H1 (cell line): ENCODE measurements around the gene BCO1. TPM values are rescaled to one million over a fixed set of nuclear protein-coding genes. Genes with fewer than 3 reads are reported as not detected.

Source experiments
- CTCF ChIA-PET: fragments of 300-600 bp; sonication (Branson Sonifier 250); formaldehyde crosslinking; loops from one replicate; lab custom pipeline; 2021; ENCODE audit not compliant: partially characterized antibody; lab: Charles Lee
- POLR2A ChIA-PET: fragments of 300-600 bp; sonication (Branson Sonifier 250); formaldehyde crosslinking; loops from one replicate; lab custom pipeline; 2021; ENCODE audit warnings: inconsistent platforms; ENCODE audit not compliant: partially characterized antibody; lab: Charles Lee
- DNase-seq, 2 experiments: peaks; one replicate each; pipeline versions ENCODE4 v3.0.0 to v3.0.0-alpha.2; 2010 to 2022; ENCODE audit warnings: low spot score in 2 of 2, low read depth in 1 of 2, mixed read lengths in 1 of 2
- FAIRE-seq: peaks from 2 replicates; lab custom pipeline; 2011; peaks lifted over from hg19 to GRCh38; lab: Jason Lieb, UNC
- H2AFZ ChIP-seq: 2 replicates; pipeline ENCODE4 v1.8.1; 2012; ENCODE audit warnings: low read length, inconsistent platforms
- H2AK5ac ChIP-seq: 2 replicates; pipeline ENCODE4 v1.6.1; 2013; ENCODE audit warnings: low read depth, low read length
- H2BK120ac ChIP-seq: replicated peaks from 2 replicates; pipeline ENCODE3; 2013; ENCODE audit warnings: low read depth, low read length, inconsistent platforms
- H2BK12ac ChIP-seq: 2 replicates; pipeline ENCODE4 v1.6.1; 2013; ENCODE audit warnings: low read depth, low read length
- H2BK15ac ChIP-seq: 2 replicates; pipeline ENCODE4 v1.6.1; 2013; ENCODE audit warnings: low read length
- H2BK20ac ChIP-seq: 2 replicates; pipeline ENCODE4 v1.6.1; 2013; ENCODE audit warnings: low read length
- H2BK5ac ChIP-seq: 2 replicates; pipeline ENCODE4 v1.6.1; 2013; ENCODE audit warnings: low read depth, low read length
- H3K14ac ChIP-seq: 2 replicates; pipeline ENCODE4 v1.6.1; 2013; ENCODE audit warnings: inconsistent platforms; ENCODE audit not compliant: insufficient read length
- H3K18ac ChIP-seq: 2 replicates; pipeline ENCODE4 v1.6.1; 2013; ENCODE audit warnings: low read length; ENCODE audit errors: extremely low read depth
- H3K23ac ChIP-seq: 2 replicates; pipeline ENCODE4 v1.6.1; 2013; ENCODE audit warnings: inconsistent platforms; ENCODE audit not compliant: insufficient read length
- H3K23me2 ChIP-seq: 2 replicates; pipeline ENCODE4 v1.6.1; 2013; ENCODE audit warnings: low read depth, low read length
- H3K27ac ChIP-seq: 2 replicates; pipeline ENCODE4 v1.6.1; 2011; ENCODE audit warnings: low read depth, low read length, inconsistent platforms
- H3K27me3 ChIP-seq, 4 experiments: replicated peaks in 1 of 4; 1 replicate in 1 of 4; 2 replicates in 3 of 4; pipeline versions ENCODE4 v1.6.1 to v1.8.1; 2011 to 2013; ENCODE audit warnings: low read length in 3 of 4, mild to moderate bottlenecking in 3 of 4, inconsistent platforms in 2 of 4, mixed read lengths in 2 of 4, moderate library complexity in 1 of 4; ENCODE audit not compliant: control insufficient read depth in 3 of 4, insufficient read depth in 3 of 4; ENCODE audit errors: extremely low read depth in 1 of 4
- H3K36me3 ChIP-seq, 4 experiments: 2 replicates each; pipeline versions ENCODE4 v1.6.1 to v1.8.1; 2011 to 2013; ENCODE audit warnings: mild to moderate bottlenecking in 4 of 4, low read length in 3 of 4, moderate library complexity in 2 of 4, control low read depth in 1 of 4, inconsistent platforms in 1 of 4; ENCODE audit not compliant: insufficient read depth in 4 of 4, control insufficient read depth in 2 of 4
- H3K4ac ChIP-seq: replicated peaks from 2 replicates; pipeline ENCODE3; 2013; ENCODE audit warnings: low read length, low read depth, mixed read lengths, inconsistent platforms; ENCODE audit not compliant: insufficient read length
- H3K4me1 ChIP-seq, 4 experiments: replicated peaks in 1 of 4; 1 replicate in 1 of 4; 2 replicates in 3 of 4; pipeline versions ENCODE4 v1.6.1 to v1.8.1; 2011 to 2013; ENCODE audit warnings: low read length in 3 of 4, inconsistent platforms in 2 of 4, mixed read lengths in 1 of 4; ENCODE audit not compliant: insufficient read depth in 4 of 4, control insufficient read depth in 3 of 4
- H3K4me2 ChIP-seq, 2 experiments: 2 replicates each; pipeline versions ENCODE4 v1.6.1 to v1.8.1; 2011 to 2013; ENCODE audit warnings: low read depth in 2 of 2, low read length in 2 of 2, control low read depth in 1 of 2, inconsistent platforms in 1 of 2, mild to moderate bottlenecking in 1 of 2; ENCODE audit not compliant: insufficient read depth in 1 of 2
- H3K4me3 ChIP-seq, 4 experiments: fragments of 200-600, 300-600 bp in 1 of 4; sonication (generic), shearing (Covaris generic), sonication (Bioruptor Twin) in 1 of 4; 2 replicates each; pipeline versions ENCODE4 v1.5.1 to v1.8.1; 2011 to 2016; ENCODE audit warnings: low read length in 4 of 4, low read depth in 3 of 4, control low read depth in 2 of 4, inconsistent platforms in 2 of 4, mild to moderate bottlenecking in 2 of 4, mixed read lengths in 1 of 4, moderate library complexity in 1 of 4; ENCODE audit not compliant: insufficient read depth in 2 of 4; ENCODE audit errors: extremely low read depth in 1 of 4
- H3K56ac ChIP-seq: replicated peaks from 2 replicates; pipeline ENCODE3; 2013; ENCODE audit warnings: low read depth, mild to moderate bottlenecking, mixed read lengths, low read length, inconsistent platforms; ENCODE audit not compliant: insufficient read length
- H3K79me1 ChIP-seq: 2 replicates; pipeline ENCODE4 v1.6.1; 2013; ENCODE audit warnings: low read depth, low read length, control low read depth
- H3K79me2 ChIP-seq, 2 experiments: 2 replicates each; pipeline versions ENCODE4 v1.6.1 to v1.8.1; 2012 to 2013; ENCODE audit warnings: low read length in 2 of 2, mild to moderate bottlenecking in 2 of 2, inconsistent platforms in 1 of 2; ENCODE audit not compliant: insufficient read depth in 2 of 2, control insufficient read depth in 1 of 2
- H3K9ac ChIP-seq, 4 experiments: replicated peaks in 1 of 4; 1 replicate in 1 of 4; 2 replicates in 3 of 4; pipeline versions ENCODE4 v1.6.1 to v1.8.1; 2011 to 2013; ENCODE audit warnings: low read depth in 3 of 4, low read length in 3 of 4, control low read depth in 2 of 4, mild to moderate bottlenecking in 2 of 4, moderate library complexity in 2 of 4, inconsistent platforms in 1 of 4; ENCODE audit errors: extremely low read depth in 1 of 4
- H3K9me3 ChIP-seq, 2 experiments: 2 replicates each; pipeline versions ENCODE4 v1.6.1 to v1.8.1; 2012 to 2013; ENCODE audit warnings: mild to moderate bottlenecking in 2 of 2, moderate library complexity in 2 of 2, control low read depth in 1 of 2, inconsistent platforms in 1 of 2, low read depth in 1 of 2, low read length in 1 of 2, mixed read lengths in 1 of 2; ENCODE audit not compliant: insufficient read depth in 2 of 2
- H4K20me1 ChIP-seq, 2 experiments: replicated peaks in 1 of 2; 2 replicates each; pipeline versions ENCODE3 to v1.8.1; 2011 to 2013; ENCODE audit warnings: inconsistent platforms in 2 of 2, low read length in 2 of 2, mild to moderate bottlenecking in 1 of 2; ENCODE audit not compliant: insufficient read depth in 2 of 2, control insufficient read depth in 1 of 2
- H4K5ac ChIP-seq: 2 replicates; pipeline ENCODE4 v1.6.1; 2013; ENCODE audit warnings: low read length, low read depth, mixed read lengths, inconsistent platforms; ENCODE audit not compliant: insufficient read length
- H4K8ac ChIP-seq: 2 replicates; pipeline ENCODE4 v1.8.0; 2013; ENCODE audit warnings: mild to moderate bottlenecking, moderate library complexity, low read length, inconsistent platforms; ENCODE audit not compliant: insufficient read depth; ENCODE audit errors: extremely low read depth
- H4K91ac ChIP-seq: replicated peaks from 2 replicates; pipeline ENCODE3; 2013; ENCODE audit warnings: low read length, mixed read lengths, inconsistent platforms; ENCODE audit not compliant: insufficient read length
- ATF3 ChIP-seq: IDR thresholded peaks from 2 replicates; pipeline ENCODE4 v1.6.1; 2011; ENCODE audit warnings: low read depth, mild to moderate bottlenecking, low read length; ENCODE audit not compliant: insufficient read depth
- BACH1 ChIP-seq: IDR thresholded peaks from 2 replicates; pipeline ENCODE4 v1.6.1; 2012; ENCODE audit warnings: low read length, improper control_type of control experiment
- CHD2 ChIP-seq: IDR thresholded peaks from 2 replicates; pipeline ENCODE4 v1.6.1; 2012; ENCODE audit warnings: low read length, improper control_type of control experiment
- HDAC2 ChIP-seq, 2 experiments: fragments of 300-600 bp in 1 of 2; sonication (generic) in 1 of 2; IDR thresholded peaks; 2 replicates each; pipeline ENCODE4 v1.6.1; 2011 to 2012; ENCODE audit warnings: low read depth in 2 of 2, low read length in 2 of 2, mild to moderate bottlenecking in 2 of 2, moderate library complexity in 2 of 2, borderline replicate concordance in 1 of 2, inconsistent platforms in 1 of 2
- POU5F1 ChIP-seq: IDR thresholded peaks from 2 replicates; pipeline ENCODE4 v1.6.1; 2011; ENCODE audit warnings: low read depth, mild to moderate bottlenecking, low read length, moderate library complexity
- RAD21 ChIP-seq, 2 experiments: IDR thresholded peaks in 1 of 2; conservative IDR thresholded peaks in 1 of 2; 2 replicates each; pipeline ENCODE4 v1.6.1; 2011; ENCODE audit warnings: low read depth in 2 of 2, low read length in 2 of 2, improper control_type of control experiment in 1 of 2, inconsistent platforms in 1 of 2, mild to moderate bottlenecking in 1 of 2, moderate library complexity in 1 of 2
- RNF2 ChIP-seq: fragments of 200-900, 300-1000 bp; sonication (generic); IDR thresholded peaks from 2 replicates; pipeline ENCODE4 v1.7.1; 2016; ENCODE audit warnings: borderline replicate concordance, low read depth, mild to moderate bottlenecking, antibody characterized with exemption, low read length; ENCODE audit not compliant: poor library complexity, severe bottlenecking; ENCODE audit errors: missing control alignments
- SIRT6 ChIP-seq: IDR thresholded peaks from one replicate; pipeline ENCODE4 v1.7.1; 2012; ENCODE audit warnings: low read length, inconsistent platforms
- SIX5 ChIP-seq: IDR thresholded peaks from 2 replicates; pipeline ENCODE4 v1.6.1; 2011; ENCODE audit warnings: mild to moderate bottlenecking, low read depth, low read length
- SP4 ChIP-seq: IDR thresholded peaks from 2 replicates; pipeline ENCODE4 v1.6.1; 2012; ENCODE audit warnings: low read length, inconsistent platforms
- TCF12 ChIP-seq: IDR thresholded peaks from 2 replicates; pipeline ENCODE4 v1.6.1; 2011; ENCODE audit warnings: low read depth, mild to moderate bottlenecking, low read length
- USF2 ChIP-seq: IDR thresholded peaks from 2 replicates; pipeline ENCODE4 v1.6.1; 2011; ENCODE audit warnings: low read length, improper control_type of control experiment
- WGBS, 2 experiments: shearing (Covaris generic) in 1 of 2; methylation state at CpG; one replicate each; pipeline versions ENCODE4 v1.1.6 to v1.1.7; 2013 to 2015; ENCODE audit warnings: low lambda C conversion rate in 2 of 2, mixed read lengths in 2 of 2, inconsistent platforms in 1 of 2, low coverage in 1 of 2, missing lambda C conversion rate in 1 of 2; ENCODE audit not compliant: insufficient replicate concordance in 2 of 2, insufficient coverage in 1 of 2, insufficient read length in 1 of 2; ENCODE audit errors: extremely low coverage in 1 of 2, missing lambda C conversion rate in 1 of 2; 5-methylcytosine and 5-hydroxymethylcytosine counted together
- polyA plus RNA-seq, 7 experiments: library from polyadenylated mRNA; depleted of rRNA in 3 of 7; stranded (reverse) in 5 of 7; unstranded in 2 of 7; fragments of >200 nt in 5 of 7; fragments of 200-250 nt in 2 of 7; gene quantifications; 1 replicate in 5 of 7; 2 replicates in 1 of 7; 4 replicates in 1 of 7; pipeline versions ENCODE4 v1.2.1 to v1.2.3, GENCODE V29; 2011 to 2013; ENCODE audit warnings: missing spikeins in 2 of 7, mixed read lengths in 2 of 7
- total RNA-seq: library from RNA; stranded (reverse); fragmentation: NEBNext Ultra II Directional; extraction: Animal tissue kit (Norgen Biotek cat#: 25700); gene quantifications from 2 replicates; pipeline ENCODE4 v1.2.1, GENCODE V29; 2021

Gene BCO1
- total and polyA plus RNA-seq, 2 of the 8 experiments (the other 6 are each of a cell fraction or from before 2014, with no cell fraction given), result 0.21 TPM; not detected in 1

GRCh38 chr16:81307770-81308169 is 69.3 kb downstream of the BCO1 start:
- no peaks in the 10 kb centered on the region for H3K23me2 ChIP-seq
- TF ChIP-seq POU5F1, result no peak
- no peak for TF ChIP-seq ATF3
- TF ChIP-seq SIX5, result no peak
- no peak for TF ChIP-seq RAD21 (IDR thresholded peaks at IDR 0.05 in 1 of 2, conservative IDR thresholded peaks at IDR 0.05 in 1 of 2; ENCODE audit: low read depth in 2 of 2, low read length in 2 of 2)
- TF ChIP-seq CHD2, result no peak
- no peak for TF ChIP-seq SP4
- no peak for TF ChIP-seq USF2
- TF ChIP-seq BACH1, result no peak
- TF ChIP-seq HDAC2 (IDR thresholded peaks at IDR 0.05; ENCODE audit: borderline replicate concordance in 1 of 2, low read depth in 2 of 2, low read length in 2 of 2), result no peak
- TF ChIP-seq SIRT6, result no peak
- TF ChIP-seq TCF12, result no peak
- TF ChIP-seq RNF2, result no peak

More at GRCh38 chr16:81307770-81308169, 69.3 kb downstream of the BCO1 start:
- Histone ChIP-seq H3K27ac (no peak overlapping the region), H2AK5ac (no peak overlapping the region), H3K23ac (no peak overlapping the region), H4K20me1 (peaks cover 0 to 5% of the 10 kb centered on the region in 2 experiments), H4K91ac (no peak overlapping the region), H2BK15ac (no peak overlapping the region), H2BK20ac (no peak overlapping the region), H3K27me3 (no peaks in the 10 kb centered on the region), H3K56ac (no peak overlapping the region), H4K8ac (no peak overlapping the region), H3K4me1 (peaks cover 0 to 8% (median 1%) of the 10 kb centered on the region in 4 experiments; a peak in 2 of 7 replicates), H3K36me3 (peaks cover 0 to 6% (median 0%) of the 10 kb centered on the region in 4 experiments; a peak in 2 of 8 replicates), H3K9ac (no peak overlapping the region), H2BK120ac (no peak overlapping the region), H3K9me3 (no peaks in the 10 kb centered on the region), H3K4me2 (no peak overlapping the region), H3K79me1 (peaks cover 9% of the 10 kb centered on the region; the same call in 1 of the 2 replicates), H3K18ac (no peak overlapping the region), H3K14ac (no peak overlapping the region), H2BK5ac (no peak overlapping the region), H3K4me3 (no peak overlapping the region), H2AFZ (no peak overlapping the region), H4K5ac (no peak overlapping the region), H2BK12ac (no peak overlapping the region), H3K4ac (no peak overlapping the region), H3K79me2 (peaks cover 5 to 28% of the 10 kb centered on the region in 2 experiments)
- no peak for FAIRE-seq
- POLR2A ChIA-PET, result interaction anchor here (1.8 kb wide), 1 partner anchor 21 kb away, joined by 5 read pairs; no protein-coding TSS in a partner anchor
- CTCF ChIA-PET, result interaction anchor here (0.6 to 1.5 kb wide), 2 partner anchors 11 to 97 kb away, joined by 3 to 4 read pairs; no protein-coding TSS in a partner anchor
- WGBS, 2 experiments, result 82% methylated on average over 3 of the region's 3 CpGs; no CpG with 5 or more reads in 1 of the 2 experiments
- no peak for DNase-seq
